B cell (primary cell): ENCODE results near the gene DHRS11.

Experiments used
- CTCF ChIP-seq: fragments of 200-600 bp; IDR thresholded peaks from one replicate; pipeline ENCODE4 v1.8.0; 2022; ENCODE audit warnings: antibody characterized with exemption, mild to moderate bottlenecking
- EZH2 ChIP-seq: IDR thresholded peaks from 2 replicates; pipeline ENCODE4 v1.6.1; 2012; ENCODE audit warnings: borderline replicate concordance, low read depth, mild to moderate bottlenecking, moderate library complexity, low read length; ENCODE audit not compliant: insufficient read depth, poor library complexity, severe bottlenecking

DNA sequence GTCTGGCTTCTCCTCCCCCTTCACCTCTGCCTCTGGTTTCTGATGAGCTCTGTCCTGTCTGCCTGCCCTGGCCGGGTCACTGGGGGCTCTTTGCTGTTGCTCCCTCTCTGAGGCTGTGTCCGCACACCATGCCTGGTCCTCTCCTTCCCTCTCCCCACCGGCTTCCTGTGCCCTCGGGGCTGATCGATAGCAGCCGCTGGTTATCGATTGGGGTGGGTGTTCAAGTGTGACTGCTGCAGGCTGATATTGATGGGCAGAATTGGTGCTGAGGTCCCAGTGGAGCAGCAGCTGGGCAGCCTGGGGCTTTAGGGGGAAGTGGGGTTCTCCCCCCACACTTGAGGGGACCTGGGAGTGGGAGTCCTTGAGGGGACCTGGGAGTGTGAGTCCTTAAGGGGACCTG, 26.1 kb downstream of the DHRS11 start:
- TF ChIP-seq CTCF = no peak
- no peak for TF ChIP-seq EZH2
